Transverse colon (tissue), 3 donors: ENCODE measurements around the gene SRP68.

Experiments used
- EP300 ChIP-seq: sonication (generic); formaldehyde crosslinking; IDR thresholded peaks from one replicate; pipeline ENCODE4 v1.6.1; 2017; ENCODE audit warnings: antibody characterized with exemption, low read depth
- POLR2A ChIP-seq: fragments of 450-650 bp; IDR thresholded peaks from one replicate; pipeline ENCODE4 v1.6.1; 2016; ENCODE audit warnings: antibody characterized with exemption, mild to moderate bottlenecking, moderate library complexity
- TF ChIP-seq, protein P1 (sequence below), 5 experiments: fragments of 200-600 bp in 3 of 5; fragments of 450-650 bp in 2 of 5; sonication (generic) in 3 of 5; IDR thresholded peaks; 1 replicate in 2 of 5; 2 replicates in 3 of 5; pipeline ENCODE4 v1.5.1; 2016 to 2017; ENCODE audit warnings: antibody characterized with exemption in 5 of 5, inconsistent platforms in 3 of 5, mild to moderate bottlenecking in 2 of 5, moderate library complexity in 1 of 5

DNA sequence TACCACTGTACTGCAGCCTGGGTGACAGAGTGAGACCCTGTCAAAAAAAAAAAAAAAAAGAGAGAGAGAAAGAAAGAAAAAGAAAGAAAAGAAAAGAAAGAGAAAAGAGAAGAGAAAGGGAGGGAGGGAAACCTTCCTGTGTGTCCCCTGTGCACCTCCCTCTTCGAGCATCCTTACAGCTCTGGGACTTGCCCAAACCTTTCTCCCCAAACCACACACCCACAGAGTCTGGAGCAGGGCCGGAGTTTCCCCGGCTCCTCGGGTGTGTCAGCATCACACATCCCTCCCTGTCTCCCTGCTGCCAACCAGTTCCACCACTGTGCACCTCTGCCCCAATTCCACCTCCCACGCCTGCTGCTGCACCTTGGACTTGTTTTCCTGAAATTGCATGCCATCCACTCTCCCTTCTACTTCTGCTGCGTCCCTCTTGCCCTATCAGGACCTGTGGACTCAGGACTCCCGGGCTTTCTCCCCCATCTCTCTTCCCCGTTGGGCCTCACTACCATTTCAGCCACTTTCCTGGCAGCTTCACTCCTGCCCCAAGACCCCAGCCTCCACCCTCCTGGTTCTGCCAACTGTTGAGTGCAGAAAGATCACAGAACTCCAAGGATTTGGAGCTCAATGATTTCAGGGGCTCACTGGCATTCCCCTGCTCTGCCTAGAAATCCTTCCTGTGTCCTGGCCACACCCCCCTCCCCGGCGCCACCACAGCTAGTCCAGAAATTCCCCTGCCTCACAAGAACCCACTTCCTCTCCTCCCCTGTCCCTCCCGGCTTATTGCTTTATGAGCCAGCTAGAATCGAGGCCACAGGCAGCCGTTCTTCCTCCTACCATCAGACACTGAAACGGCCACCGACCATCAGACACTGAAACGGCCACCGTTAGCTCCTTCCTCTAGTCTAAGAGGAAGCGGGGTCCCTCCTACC lies 75.4 kb downstream of the SRP68 start:
- TF ChIP-seq, protein P1, sequence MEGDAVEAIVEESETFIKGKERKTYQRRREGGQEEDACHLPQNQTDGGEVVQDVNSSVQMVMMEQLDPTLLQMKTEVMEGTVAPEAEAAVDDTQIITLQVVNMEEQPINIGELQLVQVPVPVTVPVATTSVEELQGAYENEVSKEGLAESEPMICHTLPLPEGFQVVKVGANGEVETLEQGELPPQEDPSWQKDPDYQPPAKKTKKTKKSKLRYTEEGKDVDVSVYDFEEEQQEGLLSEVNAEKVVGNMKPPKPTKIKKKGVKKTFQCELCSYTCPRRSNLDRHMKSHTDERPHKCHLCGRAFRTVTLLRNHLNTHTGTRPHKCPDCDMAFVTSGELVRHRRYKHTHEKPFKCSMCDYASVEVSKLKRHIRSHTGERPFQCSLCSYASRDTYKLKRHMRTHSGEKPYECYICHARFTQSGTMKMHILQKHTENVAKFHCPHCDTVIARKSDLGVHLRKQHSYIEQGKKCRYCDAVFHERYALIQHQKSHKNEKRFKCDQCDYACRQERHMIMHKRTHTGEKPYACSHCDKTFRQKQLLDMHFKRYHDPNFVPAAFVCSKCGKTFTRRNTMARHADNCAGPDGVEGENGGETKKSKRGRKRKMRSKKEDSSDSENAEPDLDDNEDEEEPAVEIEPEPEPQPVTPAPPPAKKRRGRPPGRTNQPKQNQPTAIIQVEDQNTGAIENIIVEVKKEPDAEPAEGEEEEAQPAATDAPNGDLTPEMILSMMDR (IDR thresholded peaks at IDR 0.05) = no peak
- TF ChIP-seq POLR2A (peak; percentile 78), EP300 (no peak)
